HEK293T (cell line): Measurements from ENCODE around the gene BAZ1A.

Experiments
- ELF4 ChIP-seq: fragments of 450-650 bp; IDR thresholded peaks from 2 replicates; pipeline ENCODE4 v1.6.1; 2017; ENCODE audit warnings: antibody characterized with exemption
- FOXA1 ChIP-seq: fragments of 450-650 bp; IDR thresholded peaks from 2 replicates; pipeline ENCODE4 v1.6.1; 2016; ENCODE audit warnings: mild to moderate bottlenecking
- FOXM1 ChIP-seq: fragments of 450-650 bp; IDR thresholded peaks from 2 replicates; pipeline ENCODE4 v1.6.1; 2017; ENCODE audit warnings: mild to moderate bottlenecking, borderline replicate concordance
- L3MBTL2 ChIP-seq: fragments of 450-650 bp; conservative IDR thresholded peaks from 2 replicates; pipeline ENCODE4 v1.6.1; 2016; ENCODE audit warnings: mild to moderate bottlenecking
- SP1 ChIP-seq: fragments of 450-650 bp; IDR thresholded peaks from 2 replicates; pipeline ENCODE4 v1.6.1; 2017
- TF ChIP-seq, protein P1 (sequence below): fragments of 450-650 bp; IDR thresholded peaks from 2 replicates; pipeline ENCODE4 v1.6.1; 2016

DNA sequence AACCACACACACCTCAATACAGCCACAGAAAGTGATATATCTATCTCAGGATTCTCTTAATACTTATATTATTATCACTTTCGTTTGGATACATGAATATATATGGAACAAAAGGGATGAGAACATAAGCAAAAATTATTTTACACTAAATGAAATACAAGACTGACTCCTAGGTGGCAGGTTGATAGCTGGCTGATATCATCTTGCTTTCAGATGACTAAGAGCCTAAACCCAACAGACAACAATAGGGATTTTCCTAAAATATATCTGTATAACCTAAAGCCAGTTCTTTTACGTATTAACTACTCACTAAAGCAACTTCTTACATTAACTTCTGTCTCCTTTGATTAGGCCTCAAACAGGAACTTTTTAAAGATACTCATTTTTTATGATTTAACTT lies 65.1 kb downstream of the BAZ1A start:
- TF ChIP-seq FOXM1 (no peak), SP1 (no peak), L3MBTL2 (no peak), ELF4 (no peak), FOXA1 (no peak)
- TF ChIP-seq, protein P1, sequence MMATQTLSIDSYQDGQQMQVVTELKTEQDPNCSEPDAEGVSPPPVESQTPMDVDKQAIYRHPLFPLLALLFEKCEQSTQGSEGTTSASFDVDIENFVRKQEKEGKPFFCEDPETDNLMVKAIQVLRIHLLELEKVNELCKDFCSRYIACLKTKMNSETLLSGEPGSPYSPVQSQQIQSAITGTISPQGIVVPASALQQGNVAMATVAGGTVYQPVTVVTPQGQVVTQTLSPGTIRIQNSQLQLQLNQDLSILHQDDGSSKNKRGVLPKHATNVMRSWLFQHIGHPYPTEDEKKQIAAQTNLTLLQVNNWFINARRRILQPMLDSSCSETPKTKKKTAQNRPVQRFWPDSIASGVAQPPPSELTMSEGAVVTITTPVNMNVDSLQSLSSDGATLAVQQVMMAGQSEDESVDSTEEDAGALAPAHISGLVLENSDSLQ = no peak
